PC-3 (cell line): Measurements from ENCODE around the gene TOMM40.

Experiments
- EZH2 ChIP-seq: fragments of 300-600 bp; sonication (generic); IDR thresholded peaks from one replicate; pipeline ENCODE4 v1.6.1; 2017; ENCODE audit warnings: antibody characterized with exemption, mild to moderate bottlenecking, low read length; ENCODE audit not compliant: unreplicated experiment
- EZH2phosphoT487 ChIP-seq: fragments of 300-600 bp; sonication (generic); IDR thresholded peaks from 2 replicates; pipeline ENCODE4 v1.6.1; 2018; ENCODE audit warnings: mild to moderate bottlenecking, antibody characterized with exemption, low read length, borderline replicate concordance
- TF ChIP-seq, protein P1 (sequence below): fragments of 300-600 bp; sonication (generic); conservative IDR thresholded peaks from 2 replicates; pipeline ENCODE4 v1.5.1; 2017; ENCODE audit warnings: antibody characterized with exemption, low read depth, mild to moderate bottlenecking, low read length

DNA sequence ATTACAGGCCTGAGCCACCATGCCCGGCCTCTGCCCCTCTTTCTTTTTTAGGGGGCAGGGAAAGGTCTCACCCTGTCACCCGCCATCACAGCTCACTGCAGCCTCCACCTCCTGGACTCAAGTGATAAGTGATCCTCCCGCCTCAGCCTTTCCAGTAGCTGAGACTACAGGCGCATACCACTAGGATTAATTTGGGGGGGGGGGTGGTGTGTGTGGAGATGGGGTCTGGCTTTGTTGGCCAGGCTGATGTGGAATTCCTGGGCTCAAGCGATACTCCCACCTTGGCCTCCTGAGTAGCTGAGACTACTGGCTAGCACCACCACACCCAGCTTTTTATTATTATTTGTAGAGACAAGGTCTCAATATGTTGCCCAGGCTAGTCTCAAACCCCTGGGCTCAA is 18.7 kb downstream of the TOMM40 start:
- TF ChIP-seq EZH2: no peak
- TF ChIP-seq, protein P1, sequence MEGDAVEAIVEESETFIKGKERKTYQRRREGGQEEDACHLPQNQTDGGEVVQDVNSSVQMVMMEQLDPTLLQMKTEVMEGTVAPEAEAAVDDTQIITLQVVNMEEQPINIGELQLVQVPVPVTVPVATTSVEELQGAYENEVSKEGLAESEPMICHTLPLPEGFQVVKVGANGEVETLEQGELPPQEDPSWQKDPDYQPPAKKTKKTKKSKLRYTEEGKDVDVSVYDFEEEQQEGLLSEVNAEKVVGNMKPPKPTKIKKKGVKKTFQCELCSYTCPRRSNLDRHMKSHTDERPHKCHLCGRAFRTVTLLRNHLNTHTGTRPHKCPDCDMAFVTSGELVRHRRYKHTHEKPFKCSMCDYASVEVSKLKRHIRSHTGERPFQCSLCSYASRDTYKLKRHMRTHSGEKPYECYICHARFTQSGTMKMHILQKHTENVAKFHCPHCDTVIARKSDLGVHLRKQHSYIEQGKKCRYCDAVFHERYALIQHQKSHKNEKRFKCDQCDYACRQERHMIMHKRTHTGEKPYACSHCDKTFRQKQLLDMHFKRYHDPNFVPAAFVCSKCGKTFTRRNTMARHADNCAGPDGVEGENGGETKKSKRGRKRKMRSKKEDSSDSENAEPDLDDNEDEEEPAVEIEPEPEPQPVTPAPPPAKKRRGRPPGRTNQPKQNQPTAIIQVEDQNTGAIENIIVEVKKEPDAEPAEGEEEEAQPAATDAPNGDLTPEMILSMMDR: no peak
- TF ChIP-seq EZH2phosphoT487: no peak
